HFF-Myc (cell line): Measurements from ENCODE around the gene KRTAP29-1.
"Not testable (repeated sequence)": the region's sequence is repeated elsewhere in the genome, so short reads cannot be mapped to it uniquely, and the experiment has no call there.

Source experiments
- DNase-seq: peaks from one replicate; pipeline ENCODE4 v3.0.0-alpha.2; 2011; ENCODE audit warnings: low read depth; ENCODE audit errors: extremely low read depth
- H3K4me3 ChIP-seq: replicated peaks from 2 replicates; pipeline ENCODE4 v1.5.1; 2011; ENCODE audit warnings: low read depth, mild to moderate bottlenecking, control low read depth, low read length
- CTCF ChIP-seq: IDR thresholded peaks from 2 replicates; pipeline ENCODE4 v1.5.1; 2012; ENCODE audit warnings: mild to moderate bottlenecking, low read depth, low read length, control low read depth; ENCODE audit errors: missing control alignments

KRTAP29-1 gene

GRCh38 chr17:41263212-41263611 is 39.4 kb downstream of the KRTAP29-1 start:
- no peak for DNase-seq
- H3K4me3 ChIP-seq, result no peak overlapping the region
- no peak for TF ChIP-seq CTCF

GRCh38 chr17:41258406-41258805 is 44.2 kb downstream of the KRTAP29-1 start:
- no peak for DNase-seq
- TF ChIP-seq CTCF, result no peak
- H3K4me3 ChIP-seq, result no peak overlapping the region

- no peak overlapping the region for H3K4me3 ChIP-seq
- no peak for TF ChIP-seq CTCF
- DNase-seq, result no peak
Observed at GRCh38 chr17:41256291-41256685, 46.4 kb downstream of the KRTAP29-1 start.

- not testable (repeated sequence) for DNase-seq
Observed at GRCh38 chr17:41255381-41256290, 47.0 kb downstream of the KRTAP29-1 start, which contains the start of gene KRTAP9-9. Gene KRTAP9-9, plus strand, starts transcription at chr17:41255384.

GRCh38 chr17:41254861-41255260 is 47.8 kb downstream of the KRTAP29-1 start:
- DNase-seq, result no peak
- no peak overlapping the region for H3K4me3 ChIP-seq
- no peak for TF ChIP-seq CTCF

More at GRCh38 chr17:41255381-41256290, 47.0 kb downstream of the KRTAP29-1 start, which contains the start of gene KRTAP9-9:
- not testable (repeated sequence) for H3K4me3 ChIP-seq
